ENCODE data around the gene RAD50. TPM values are rescaled to one million over a fixed set of nuclear protein-coding genes. Genes with fewer than 3 reads are reported as not detected.

RAD50 gene
- total RNA-seq, 2 donors from 2014 or later: 49.7 to 50.7 TPM

DNA sequence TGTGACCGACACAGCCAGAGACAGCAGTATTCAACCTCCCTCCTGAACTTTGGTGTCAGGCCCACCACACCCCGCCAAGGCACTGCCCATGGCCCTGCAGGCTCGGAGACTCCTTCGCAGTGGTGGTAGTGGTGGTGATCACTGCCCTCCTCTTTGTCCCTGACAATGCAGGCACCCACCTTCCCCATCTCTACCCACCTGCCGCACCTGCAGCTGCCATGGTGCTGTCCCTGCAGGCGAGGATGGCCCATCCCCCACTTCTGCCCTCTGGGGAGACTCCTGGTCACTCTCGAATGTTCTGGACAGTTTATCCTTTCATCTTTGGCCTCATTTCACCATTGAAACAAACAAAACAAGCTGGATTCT, 112.7 kb downstream of the RAD50 start:
- Histone ChIP-seq H3K36me3 (ENCODE audit: control insufficient read depth, insufficient read depth, low read length) (no peaks in the 10 kb centered on the region), H3K9me3 (ENCODE audit: control insufficient read depth, low read length) (no peaks in the 10 kb centered on the region), H3K4me3 (ENCODE audit: low read length) (no peak overlapping the region), H3K4me1 (ENCODE audit: control insufficient read depth, insufficient read depth, low read length) (peaks cover 10% of the 10 kb centered on the region), H3K27me3 (ENCODE audit: control insufficient read depth, insufficient read depth, low read length, poor library complexity, severe bottlenecking) (no peaks in the 10 kb centered on the region), H3K9ac (ENCODE audit: extremely low read depth, low read length, poor library complexity, severe bottlenecking) (no peak overlapping the region), H3K27ac (ENCODE audit: low read depth, low read length) (no peak overlapping the region)
- no peak overlapping the region for H3K4me3 Mint-ChIP-seq
- H3K27me3 Mint-ChIP-seq (ENCODE audit: insufficient read depth): no peaks in the 10 kb centered on the region
- no peak for DNase-seq
- H3K27ac Mint-ChIP-seq: no peak overlapping the region
- peaks cover 23% of the 10 kb centered on the region for H3K4me1 Mint-ChIP-seq
- WGBS, 2 experiments (ENCODE audit: insufficient coverage in 1 of 2, insufficient read length in 1 of 2): 95% methylated on average over 2 to 7 of the region's 7 CpGs
- H3K9me3 Mint-ChIP-seq: no peaks in the 10 kb centered on the region
- no peaks in the 10 kb centered on the region for H3K36me3 Mint-ChIP-seq (ENCODE audit: low read depth)
- no peak for TF ChIP-seq CTCF (conservative IDR thresholded peaks at IDR 0.05)

DNA sequence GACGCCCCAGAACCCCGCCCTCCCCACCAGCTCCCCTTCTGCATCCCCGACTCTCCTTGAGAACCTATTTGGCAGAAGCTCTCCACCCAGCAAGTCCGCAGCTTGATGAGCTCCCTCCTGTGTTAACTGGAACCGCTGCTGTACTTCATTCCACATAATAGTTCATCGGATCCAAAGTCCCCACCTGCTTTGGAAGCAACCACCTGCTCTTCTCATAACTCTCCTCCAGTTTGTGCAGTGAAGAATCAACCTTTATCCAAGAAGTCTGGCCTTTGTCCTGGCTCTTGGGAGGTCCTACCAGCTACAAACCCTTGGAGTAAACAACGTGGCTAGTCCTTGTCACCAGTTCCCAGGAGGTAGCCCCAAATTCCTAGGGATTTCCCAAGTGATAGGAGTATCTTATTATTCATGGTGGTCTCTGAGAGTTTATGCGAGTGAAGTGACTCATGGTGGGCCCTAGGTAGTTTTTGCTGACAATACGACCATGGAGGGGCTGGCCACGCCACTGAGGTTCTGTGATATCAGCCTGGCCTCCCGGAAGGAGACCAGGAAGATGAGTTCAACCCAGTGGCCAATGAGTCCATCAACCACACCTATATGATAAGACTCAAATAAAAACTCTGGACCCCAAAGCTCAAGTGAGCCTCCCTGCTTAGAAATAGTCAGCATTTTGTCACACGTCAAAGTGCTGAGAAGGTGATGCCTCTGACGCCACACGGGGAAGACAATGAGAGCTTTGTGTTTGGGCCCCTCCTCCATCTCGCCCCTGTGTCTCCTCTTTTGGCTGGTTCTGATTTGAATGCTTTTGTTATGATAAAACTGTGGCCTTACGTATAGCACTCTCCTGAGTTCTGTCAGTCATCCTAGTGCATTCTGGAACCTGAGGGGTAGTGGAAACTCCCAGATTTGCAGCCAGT, 113.4 kb downstream of the RAD50 start:
- H3K27ac ChIP-seq (ENCODE audit: low read depth, low read length): no peak overlapping the region
- no peak overlapping the region for H3K4me3 ChIP-seq (ENCODE audit: low read length)
- peaks cover 6% of the 10 kb centered on the region for H3K4me1 ChIP-seq (ENCODE audit: control insufficient read depth, insufficient read depth, low read length)
- no peak overlapping the region for H3K9ac ChIP-seq (ENCODE audit: extremely low read depth, low read length, poor library complexity, severe bottlenecking)
- Mint-ChIP-seq H3K27me3 (ENCODE audit: insufficient read depth) (no peaks in the 10 kb centered on the region), H3K9me3 (no peaks in the 10 kb centered on the region), H3K4me3 (no peak overlapping the region), H3K36me3 (ENCODE audit: low read depth) (no peaks in the 10 kb centered on the region), H3K27ac (no peak overlapping the region), H3K4me1 (peaks cover 28% of the 10 kb centered on the region)
- 83 to 87% methylated on average over 10 to 16 of the region's 16 CpGs for WGBS, 2 experiments (ENCODE audit: insufficient coverage in 1 of 2, insufficient read length in 1 of 2)
- H3K27me3 ChIP-seq (ENCODE audit: control insufficient read depth, insufficient read depth, low read length, poor library complexity, severe bottlenecking): no peaks in the 10 kb centered on the region
- H3K36me3 ChIP-seq (ENCODE audit: control insufficient read depth, insufficient read depth, low read length): no peaks in the 10 kb centered on the region
- H3K9me3 ChIP-seq (ENCODE audit: control insufficient read depth, low read length): no peaks in the 10 kb centered on the region
- TF ChIP-seq CTCF (conservative IDR thresholded peaks at IDR 0.05): no peak
- no peak for DNase-seq

GRCh38 chr5:132671000-132671399, 114.2 kb downstream of the RAD50 start:
- H3K27ac ChIP-seq (ENCODE audit: low read depth, low read length): no peak overlapping the region
- H3K4me3 Mint-ChIP-seq: no peak overlapping the region
- 97 to 100% methylated on average over 2 to 3 of the region's 3 CpGs for WGBS, 2 experiments (ENCODE audit: insufficient coverage in 1 of 2, insufficient read length in 1 of 2)
- no peak overlapping the region for H3K4me3 ChIP-seq (ENCODE audit: low read length)
- DNase-seq: no peak
- H3K9ac ChIP-seq (ENCODE audit: extremely low read depth, low read length, poor library complexity, severe bottlenecking): no peak overlapping the region
- H3K36me3 ChIP-seq (ENCODE audit: control insufficient read depth, insufficient read depth, low read length): no peaks in the 10 kb centered on the region
- no peak for TF ChIP-seq CTCF (conservative IDR thresholded peaks at IDR 0.05)
- H3K27me3 Mint-ChIP-seq (ENCODE audit: insufficient read depth): no peaks in the 10 kb centered on the region
- no peaks in the 10 kb centered on the region for H3K9me3 ChIP-seq (ENCODE audit: control insufficient read depth, low read length)
- H3K4me1 ChIP-seq (ENCODE audit: control insufficient read depth, insufficient read depth, low read length): peaks cover 6% of the 10 kb centered on the region
- H3K4me1 Mint-ChIP-seq: peaks cover 27% of the 10 kb centered on the region
- no peaks in the 10 kb centered on the region for H3K36me3 Mint-ChIP-seq (ENCODE audit: low read depth)
- H3K27ac Mint-ChIP-seq: no peak overlapping the region
- no peaks in the 10 kb centered on the region for H3K27me3 ChIP-seq (ENCODE audit: control insufficient read depth, insufficient read depth, low read length, poor library complexity, severe bottlenecking)
- H3K9me3 Mint-ChIP-seq: no peaks in the 10 kb centered on the region
